Neural progenitor cell (in vitro differentiated cells): ENCODE measurements around the gene NFU1. TPM values are rescaled to one million over a fixed set of nuclear protein-coding genes. Genes with fewer than 3 reads are reported as not detected.
"Not testable (repeated sequence)": the region's sequence is repeated elsewhere in the genome, so short reads cannot be mapped to it uniquely, and the experiment has no call there.

Experiments
- DNase-seq: peaks from one replicate; pipeline ENCODE4 v3.0.0-alpha.2; 2016; ENCODE audit warnings: low spot score
- H2AFZ ChIP-seq: fragments of 200-600 bp; sonication (generic); replicated peaks from 2 replicates; pipeline ENCODE4 v1.6.1; 2016; ENCODE audit warnings: antibody characterized with exemption
- H3F3A ChIP-seq: fragments of 200-600 bp; sonication (generic); 2 replicates; pipeline ENCODE4 v1.6.1; 2016; ENCODE audit warnings: antibody characterized with exemption, low read depth
- H3K27ac ChIP-seq: fragments of 200-600 bp; sonication (generic); 2 replicates; pipeline ENCODE4 v1.5.1; 2016; ENCODE audit warnings: mild to moderate bottlenecking
- H3K27me3 ChIP-seq: fragments of 200-600 bp; sonication (generic); 2 replicates; pipeline ENCODE4 v1.6.1; 2016; ENCODE audit warnings: mild to moderate bottlenecking, moderate library complexity
- H3K36me3 ChIP-seq: fragments of 200-600 bp; sonication (generic); 2 replicates; pipeline ENCODE4 v1.5.1; 2016
- H3K4me1 ChIP-seq: fragments of 200-600 bp; sonication (generic); 2 replicates; pipeline ENCODE4 v1.6.1; 2016; ENCODE audit warnings: mixed run types
- H3K4me2 ChIP-seq: fragments of 200-600 bp; sonication (generic); 2 replicates; pipeline ENCODE4 v1.6.1; 2016
- H3K4me3 ChIP-seq: fragments of 200-600 bp; sonication (generic); 2 replicates; pipeline ENCODE4 v1.5.1; 2016
- H3K79me2 ChIP-seq: fragments of 200-600 bp; sonication (generic); 2 replicates; pipeline ENCODE4 v1.6.1; 2016; ENCODE audit warnings: low read depth
- H3K9ac ChIP-seq: fragments of 200-600 bp; sonication (generic); 2 replicates; pipeline ENCODE4 v1.6.1; 2016
- H3K9me3 ChIP-seq: fragments of 200-600 bp; sonication (generic); 2 replicates; pipeline ENCODE4 v1.5.1; 2016; ENCODE audit warnings: low read depth
- H4K20me1 ChIP-seq: fragments of 200-600 bp; sonication (generic); 2 replicates; pipeline ENCODE4 v1.6.1; 2016; ENCODE audit warnings: low read depth
- H3K27ac Mint-ChIP-seq: 3 replicates; pipeline ENCODE4 v1.8.0; 2021; ENCODE audit warnings: mixed read lengths
- H3K27me3 Mint-ChIP-seq: 2 replicates; pipeline ENCODE4 v1.8.0; 2022; ENCODE audit warnings: low read depth, mild to moderate bottlenecking, inconsistent platforms, moderate library complexity, mixed read lengths; ENCODE audit not compliant: insufficient read depth
- H3K36me3 Mint-ChIP-seq: 3 replicates; pipeline ENCODE4 v1.8.0; 2021; ENCODE audit warnings: mixed read lengths
- H3K4me1 Mint-ChIP-seq: 3 replicates; pipeline ENCODE4 v1.8.0; 2021; ENCODE audit warnings: mixed read lengths
- H3K4me3 Mint-ChIP-seq: 3 replicates; pipeline ENCODE4 v1.8.0; 2021; ENCODE audit warnings: mild to moderate bottlenecking, moderate library complexity, mixed read lengths
- H3K9me3 Mint-ChIP-seq: 3 replicates; pipeline ENCODE4 v1.8.0; 2020; ENCODE audit warnings: mixed read lengths
- CTCF ChIP-seq: fragments of 200-600 bp; sonication (generic); IDR thresholded peaks from 2 replicates; pipeline ENCODE4 v1.5.1; 2017; ENCODE audit warnings: antibody characterized with exemption, mild to moderate bottlenecking
- EZH2 ChIP-seq: fragments of 200-600 bp; sonication (generic); IDR thresholded peaks from 2 replicates; pipeline ENCODE4 v1.6.1; 2017; ENCODE audit warnings: antibody characterized with exemption, mild to moderate bottlenecking, moderate library complexity
- EZH2phosphoT487 ChIP-seq: fragments of 200-600 bp; sonication (generic); IDR thresholded peaks from 2 replicates; pipeline ENCODE4 v1.6.1; 2017; ENCODE audit warnings: antibody characterized with exemption
- total RNA-seq: library from RNA; depleted of rRNA; stranded (reverse); fragments of >200 nt; gene quantifications from 2 replicates; pipeline ENCODE4 v1.2.3, GENCODE V29; 2015; ENCODE audit warnings: low replicate concordance

NFU1 gene
- total RNA-seq, 1 donor from 2014 or later = 74.3 TPM

- Histone ChIP-seq H3K9ac (no peak overlapping the region), H3K4me2 (no peak overlapping the region), H3K36me3 (no peaks in the 10 kb centered on the region), H3K4me3 (no peak overlapping the region), H3K9me3 (no peaks in the 10 kb centered on the region), H3K79me2 (peaks cover 2% of the 10 kb centered on the region), H3K27me3 (no peaks in the 10 kb centered on the region), H3K4me1 (no peaks in the 10 kb centered on the region), H3K27ac (no peak overlapping the region), H2AFZ (no peak overlapping the region), H4K20me1 (no peaks in the 10 kb centered on the region), H3F3A (no peaks in the 10 kb centered on the region)
- H3K27me3 Mint-ChIP-seq = no peaks in the 10 kb centered on the region
- H3K27ac Mint-ChIP-seq = peak overlapping the region; percentile 42
- no peak for TF ChIP-seq EZH2phosphoT487
- no peak for TF ChIP-seq EZH2
- no peak for TF ChIP-seq CTCF
- peaks cover 9% of the 10 kb centered on the region for H3K36me3 Mint-ChIP-seq
- DNase-seq = no peak
- H3K4me1 Mint-ChIP-seq = no peaks in the 10 kb centered on the region
- H3K4me3 Mint-ChIP-seq = no peak overlapping the region
- no peaks in the 10 kb centered on the region for H3K9me3 Mint-ChIP-seq
Measured at GRCh38 chr2:69428981-69429380, 8.3 kb downstream of the NFU1 start.

DNA sequence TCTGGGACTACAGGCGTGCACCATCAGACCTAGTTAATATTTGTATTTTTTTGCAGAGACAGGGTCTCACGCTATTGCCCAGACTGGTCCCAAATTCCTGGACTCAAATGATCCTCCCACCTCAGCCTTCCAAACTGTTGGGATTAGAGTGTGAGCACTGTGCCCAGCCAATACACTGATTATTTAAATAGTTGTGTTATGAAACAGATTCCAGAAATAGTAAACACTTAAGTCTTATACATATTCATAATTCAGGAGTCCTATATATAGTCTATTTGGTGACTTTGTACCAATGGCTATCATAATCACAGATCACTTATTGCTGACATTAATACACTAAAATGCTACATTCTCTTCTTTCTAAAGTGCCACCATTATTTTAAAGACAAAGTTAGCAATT, 12.8 kb downstream of the NFU1 start:
- H3K36me3 Mint-ChIP-seq = peaks cover 20% of the 10 kb centered on the region
- TF ChIP-seq EZH2phosphoT487 (no peak), EZH2 (no peak), CTCF (no peak)
- Histone ChIP-seq H3F3A (no peaks in the 10 kb centered on the region), H3K9me3 (no peaks in the 10 kb centered on the region), H3K27ac (no peak overlapping the region), H4K20me1 (no peaks in the 10 kb centered on the region), H3K36me3 (peaks cover 9% of the 10 kb centered on the region), H3K79me2 (no peaks in the 10 kb centered on the region), H3K9ac (no peak overlapping the region), H3K27me3 (no peaks in the 10 kb centered on the region), H2AFZ (no peak overlapping the region), H3K4me3 (no peak overlapping the region), H3K4me2 (no peak overlapping the region), H3K4me1 (no peaks in the 10 kb centered on the region)
- no peaks in the 10 kb centered on the region for H3K27me3 Mint-ChIP-seq
- DNase-seq = no peak
- no peak overlapping the region for H3K27ac Mint-ChIP-seq
- H3K4me1 Mint-ChIP-seq = no peaks in the 10 kb centered on the region
- no peak overlapping the region for H3K4me3 Mint-ChIP-seq
- H3K9me3 Mint-ChIP-seq = no peaks in the 10 kb centered on the region

DNA sequence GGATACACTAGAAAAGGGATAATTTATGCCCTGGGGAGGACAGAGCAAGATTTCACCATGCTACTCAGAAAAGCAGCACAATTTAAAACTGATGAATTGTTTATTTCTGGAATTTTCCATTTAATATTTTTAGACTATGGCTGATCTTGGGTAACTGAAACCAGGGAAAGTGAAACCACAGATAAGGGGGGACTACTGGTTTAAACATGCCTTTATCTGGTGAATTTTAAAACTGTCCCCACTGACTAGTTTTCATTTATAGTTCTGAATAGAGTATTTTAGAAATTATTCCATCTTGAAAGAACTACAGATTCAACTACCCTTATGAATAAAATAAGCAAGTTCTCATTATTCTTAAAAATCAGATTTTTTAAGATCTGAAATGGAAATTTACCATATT, 15.0 kb downstream of the NFU1 start:
- H3K9me3 ChIP-seq = no peaks in the 10 kb centered on the region
- H3K79me2 ChIP-seq = no peaks in the 10 kb centered on the region
- H3K9ac ChIP-seq = no peak overlapping the region
- no peak overlapping the region for H3K4me3 Mint-ChIP-seq
- H3K9me3 Mint-ChIP-seq = no peaks in the 10 kb centered on the region
- H3K4me1 ChIP-seq = no peaks in the 10 kb centered on the region
- no peak overlapping the region for H3K4me2 ChIP-seq
- H3K36me3 Mint-ChIP-seq = peaks cover 14% of the 10 kb centered on the region
- DNase-seq = no peak
- no peak overlapping the region for H3K4me3 ChIP-seq
- peaks cover 2% of the 10 kb centered on the region for H3K27me3 Mint-ChIP-seq
- H4K20me1 ChIP-seq = no peaks in the 10 kb centered on the region
- TF ChIP-seq EZH2phosphoT487 (no peak), EZH2 (no peak), CTCF (no peak)
- no peaks in the 10 kb centered on the region for H3K4me1 Mint-ChIP-seq
- H3K27ac ChIP-seq = no peak overlapping the region
- H3K27ac Mint-ChIP-seq = no peak overlapping the region
- no peaks in the 10 kb centered on the region for H3F3A ChIP-seq
- peaks cover 9% of the 10 kb centered on the region for H3K36me3 ChIP-seq
- H2AFZ ChIP-seq = no peak overlapping the region
- H3K27me3 ChIP-seq = no peaks in the 10 kb centered on the region

DNA sequence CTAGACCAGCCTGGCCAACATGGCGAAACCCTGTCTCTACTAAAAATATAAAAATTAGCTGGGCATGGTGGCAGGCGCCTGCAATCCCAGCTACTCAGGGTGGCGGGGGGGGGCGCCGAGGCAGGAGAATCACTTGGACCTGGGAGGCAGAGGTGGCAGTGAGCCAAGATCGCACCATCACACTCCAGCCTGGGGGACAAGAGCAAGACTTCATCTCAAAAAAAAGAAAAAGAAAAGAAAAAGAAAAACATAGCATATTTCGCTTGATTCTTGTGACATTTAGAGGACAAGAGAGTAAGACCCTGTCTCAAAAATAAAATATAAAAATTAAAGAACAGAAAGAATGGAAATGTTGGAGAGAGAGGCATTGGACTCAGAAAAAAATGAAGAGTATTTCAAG, 18.1 kb downstream of the NFU1 start:
- not testable (repeated sequence) for H3F3A ChIP-seq, H2AFZ ChIP-seq, DNase-seq, H3K4me3 ChIP-seq, H4K20me1 ChIP-seq, H3K27me3 ChIP-seq, H3K79me2 ChIP-seq, H3K4me1 ChIP-seq, H3K9ac ChIP-seq, H3K4me1 Mint-ChIP-seq, H3K27ac Mint-ChIP-seq, H3K4me3 Mint-ChIP-seq, H3K9me3 Mint-ChIP-seq, H3K27ac ChIP-seq, H3K4me2 ChIP-seq, H3K9me3 ChIP-seq, H3K27me3 Mint-ChIP-seq
- peaks cover 14% of the 10 kb centered on the region for H3K36me3 ChIP-seq
- H3K36me3 Mint-ChIP-seq = peaks cover 16% of the 10 kb centered on the region
